K562 (cell line): ENCODE results near the gene GABBR1. TPM values are rescaled to one million over a fixed set of nuclear protein-coding genes. Genes with fewer than 3 reads are reported as not detected.

Experiments
- BCOR ChIP-seq: fragments of 450-650 bp; IDR thresholded peaks from 2 replicates; pipeline ENCODE4 v1.6.1; 2016
- MBD2 ChIP-seq: sonication (generic); IDR thresholded peaks from 2 replicates; pipeline ENCODE4 v1.6.1; 2016; ENCODE audit warnings: low read depth, borderline replicate concordance
- MEIS2 ChIP-seq: fragments of 450-650 bp; IDR thresholded peaks from 2 replicates; pipeline ENCODE4 v1.6.1; 2014; ENCODE audit warnings: mild to moderate bottlenecking; ENCODE audit not compliant: partially characterized antibody
- NEUROD1 ChIP-seq: fragments of 150-350 bp; IDR thresholded peaks from 2 replicates; pipeline ENCODE4 v1.6.1; 2014; ENCODE audit warnings: borderline replicate concordance, low read length, low read depth; ENCODE audit not compliant: partially characterized antibody
- POLR2AphosphoS2 ChIP-seq: IDR thresholded peaks from 2 replicates; pipeline ENCODE4 v1.6.1; 2012; ENCODE audit warnings: low read length, improper control_type of control experiment
- RBM17 ChIP-seq: fragments of 200-400 bp; formaldehyde crosslinking; IDR thresholded peaks from 2 replicates; pipeline ENCODE4 v1.6.1; 2017; ENCODE audit warnings: low read depth, mild to moderate bottlenecking, low read length, borderline replicate concordance
- ZBED1 ChIP-seq: IDR thresholded peaks from 2 replicates; pipeline ENCODE4 v1.6.1; 2014
- polyA plus RNA-seq, 8 experiments: library from polyadenylated mRNA; depleted of rRNA in 4 of 8; stranded (reverse) in 5 of 8; unstranded in 3 of 8; fragments of >200 nt; fragmentation: Nextera tagmentation in 2 of 8; fragmentation: Illumina TruSeq in 1 of 8; extraction: Ambion mirVana in 2 of 8; extraction: Trizol in 1 of 8; gene quantifications; 2 replicates each; pipeline versions ENCODE4 v1.2.1 to v1.2.3, GENCODE V29; 2011 to 2014; ENCODE audit warnings: inconsistent platforms in 1 of 8, missing spikeins in 1 of 8
- total RNA-seq, 7 experiments: library from RNA; depleted of rRNA in 6 of 7; stranded (reverse); fragments of >200 nt in 6 of 7; fragmentation: Illumina TruSeq in 2 of 7; extraction: Trizol in 2 of 7; gene quantifications; 2 replicates each; pipeline versions ENCODE4 v1.2.1 to v1.2.3, GENCODE V29; 2011 to 2021; ENCODE audit warnings: low replicate concordance in 1 of 7
- TF ChIP-seq, protein P1 (sequence below): fragments of 200-800 bp; sonication (Bioruptor generic); IDR thresholded peaks from 2 replicates; pipeline ENCODE4 v1.6.1; 2017; ENCODE audit warnings: missing genetic modification characterization, missing compliant biosample characterization
- TF ChIP-seq, protein P2 (sequence below): fragments of 450-650 bp; IDR thresholded peaks from 2 replicates; pipeline ENCODE4 v1.6.1; 2018; ENCODE audit warnings: mild to moderate bottlenecking, low read depth; ENCODE audit not compliant: partially characterized antibody
- TF ChIP-seq, protein P3 (sequence below): fragments of 450-650 bp; IDR thresholded peaks from 2 replicates; pipeline ENCODE4 v1.6.1; 2016; ENCODE audit warnings: mild to moderate bottlenecking, moderate library complexity
- TF ChIP-seq, protein P4 (sequence below): fragments of 150-350 bp; conservative IDR thresholded peaks from 2 replicates; pipeline ENCODE4 v1.6.1; 2014; ENCODE audit warnings: low read length

Gene GABBR1
- total and polyA plus RNA-seq, 9 of the 15 experiments (the other 6 are each of a cell fraction or from before 2014, with no cell fraction given): 2.2 to 48.3 (median 20.8) TPM

DNA sequence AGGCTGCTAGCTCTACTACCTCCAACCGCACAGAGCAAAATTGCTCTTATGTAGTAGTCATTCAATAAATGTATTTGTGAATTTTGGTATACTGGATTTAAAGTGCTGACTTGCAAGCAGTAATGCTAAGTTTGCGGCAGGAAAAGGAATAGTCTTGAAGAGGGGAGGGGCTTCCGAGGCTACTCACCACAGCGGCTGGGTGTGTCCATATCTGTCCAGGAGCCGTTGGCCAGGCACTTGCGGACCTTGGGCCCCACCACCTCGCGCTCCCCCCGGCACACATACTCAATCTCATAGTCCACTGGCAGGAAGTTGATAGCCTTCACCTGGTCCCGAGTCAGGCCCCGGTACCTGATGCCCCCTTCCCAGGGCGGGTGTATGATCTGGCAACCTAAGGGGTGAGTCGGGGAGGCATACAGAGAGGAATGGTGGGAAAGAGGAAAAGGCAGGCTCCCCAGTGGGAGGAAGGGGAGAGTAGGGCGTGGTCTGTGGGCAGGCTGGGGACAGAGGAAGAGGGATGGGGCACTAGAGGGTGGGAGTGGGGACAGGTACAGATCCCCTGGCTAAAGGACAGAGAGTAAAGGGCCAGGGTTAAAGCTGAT lies 1.7 kb downstream of the GABBR1 start (continued):
- TF ChIP-seq, protein P1, sequence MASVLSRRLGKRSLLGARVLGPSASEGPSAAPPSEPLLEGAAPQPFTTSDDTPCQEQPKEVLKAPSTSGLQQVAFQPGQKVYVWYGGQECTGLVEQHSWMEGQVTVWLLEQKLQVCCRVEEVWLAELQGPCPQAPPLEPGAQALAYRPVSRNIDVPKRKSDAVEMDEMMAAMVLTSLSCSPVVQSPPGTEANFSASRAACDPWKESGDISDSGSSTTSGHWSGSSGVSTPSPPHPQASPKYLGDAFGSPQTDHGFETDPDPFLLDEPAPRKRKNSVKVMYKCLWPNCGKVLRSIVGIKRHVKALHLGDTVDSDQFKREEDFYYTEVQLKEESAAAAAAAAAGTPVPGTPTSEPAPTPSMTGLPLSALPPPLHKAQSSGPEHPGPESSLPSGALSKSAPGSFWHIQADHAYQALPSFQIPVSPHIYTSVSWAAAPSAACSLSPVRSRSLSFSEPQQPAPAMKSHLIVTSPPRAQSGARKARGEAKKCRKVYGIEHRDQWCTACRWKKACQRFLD: no peak
- TF ChIP-seq, protein P2, sequence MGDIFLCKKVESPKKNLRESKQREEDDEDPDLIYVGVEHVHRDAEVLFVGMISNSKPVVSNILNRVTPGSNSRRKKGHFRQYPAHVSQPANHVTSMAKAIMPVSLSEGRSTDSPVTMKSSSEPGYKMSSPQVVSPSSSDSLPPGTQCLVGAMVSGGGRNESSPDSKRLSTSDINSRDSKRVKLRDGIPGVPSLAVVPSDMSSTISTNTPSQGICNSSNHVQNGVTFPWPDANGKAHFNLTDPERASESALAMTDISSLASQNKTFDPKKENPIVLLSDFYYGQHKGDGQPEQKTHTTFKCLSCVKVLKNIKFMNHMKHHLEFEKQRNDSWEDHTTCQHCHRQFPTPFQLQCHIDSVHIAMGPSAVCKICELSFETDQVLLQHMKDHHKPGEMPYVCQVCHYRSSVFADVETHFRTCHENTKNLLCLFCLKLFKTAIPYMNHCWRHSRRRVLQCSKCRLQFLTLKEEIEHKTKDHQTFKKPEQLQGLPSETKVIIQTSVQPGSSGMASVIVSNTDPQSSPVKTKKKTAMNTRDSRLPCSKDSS: no peak
- no peak for TF ChIP-seq RBM17
- TF ChIP-seq, protein P3, sequence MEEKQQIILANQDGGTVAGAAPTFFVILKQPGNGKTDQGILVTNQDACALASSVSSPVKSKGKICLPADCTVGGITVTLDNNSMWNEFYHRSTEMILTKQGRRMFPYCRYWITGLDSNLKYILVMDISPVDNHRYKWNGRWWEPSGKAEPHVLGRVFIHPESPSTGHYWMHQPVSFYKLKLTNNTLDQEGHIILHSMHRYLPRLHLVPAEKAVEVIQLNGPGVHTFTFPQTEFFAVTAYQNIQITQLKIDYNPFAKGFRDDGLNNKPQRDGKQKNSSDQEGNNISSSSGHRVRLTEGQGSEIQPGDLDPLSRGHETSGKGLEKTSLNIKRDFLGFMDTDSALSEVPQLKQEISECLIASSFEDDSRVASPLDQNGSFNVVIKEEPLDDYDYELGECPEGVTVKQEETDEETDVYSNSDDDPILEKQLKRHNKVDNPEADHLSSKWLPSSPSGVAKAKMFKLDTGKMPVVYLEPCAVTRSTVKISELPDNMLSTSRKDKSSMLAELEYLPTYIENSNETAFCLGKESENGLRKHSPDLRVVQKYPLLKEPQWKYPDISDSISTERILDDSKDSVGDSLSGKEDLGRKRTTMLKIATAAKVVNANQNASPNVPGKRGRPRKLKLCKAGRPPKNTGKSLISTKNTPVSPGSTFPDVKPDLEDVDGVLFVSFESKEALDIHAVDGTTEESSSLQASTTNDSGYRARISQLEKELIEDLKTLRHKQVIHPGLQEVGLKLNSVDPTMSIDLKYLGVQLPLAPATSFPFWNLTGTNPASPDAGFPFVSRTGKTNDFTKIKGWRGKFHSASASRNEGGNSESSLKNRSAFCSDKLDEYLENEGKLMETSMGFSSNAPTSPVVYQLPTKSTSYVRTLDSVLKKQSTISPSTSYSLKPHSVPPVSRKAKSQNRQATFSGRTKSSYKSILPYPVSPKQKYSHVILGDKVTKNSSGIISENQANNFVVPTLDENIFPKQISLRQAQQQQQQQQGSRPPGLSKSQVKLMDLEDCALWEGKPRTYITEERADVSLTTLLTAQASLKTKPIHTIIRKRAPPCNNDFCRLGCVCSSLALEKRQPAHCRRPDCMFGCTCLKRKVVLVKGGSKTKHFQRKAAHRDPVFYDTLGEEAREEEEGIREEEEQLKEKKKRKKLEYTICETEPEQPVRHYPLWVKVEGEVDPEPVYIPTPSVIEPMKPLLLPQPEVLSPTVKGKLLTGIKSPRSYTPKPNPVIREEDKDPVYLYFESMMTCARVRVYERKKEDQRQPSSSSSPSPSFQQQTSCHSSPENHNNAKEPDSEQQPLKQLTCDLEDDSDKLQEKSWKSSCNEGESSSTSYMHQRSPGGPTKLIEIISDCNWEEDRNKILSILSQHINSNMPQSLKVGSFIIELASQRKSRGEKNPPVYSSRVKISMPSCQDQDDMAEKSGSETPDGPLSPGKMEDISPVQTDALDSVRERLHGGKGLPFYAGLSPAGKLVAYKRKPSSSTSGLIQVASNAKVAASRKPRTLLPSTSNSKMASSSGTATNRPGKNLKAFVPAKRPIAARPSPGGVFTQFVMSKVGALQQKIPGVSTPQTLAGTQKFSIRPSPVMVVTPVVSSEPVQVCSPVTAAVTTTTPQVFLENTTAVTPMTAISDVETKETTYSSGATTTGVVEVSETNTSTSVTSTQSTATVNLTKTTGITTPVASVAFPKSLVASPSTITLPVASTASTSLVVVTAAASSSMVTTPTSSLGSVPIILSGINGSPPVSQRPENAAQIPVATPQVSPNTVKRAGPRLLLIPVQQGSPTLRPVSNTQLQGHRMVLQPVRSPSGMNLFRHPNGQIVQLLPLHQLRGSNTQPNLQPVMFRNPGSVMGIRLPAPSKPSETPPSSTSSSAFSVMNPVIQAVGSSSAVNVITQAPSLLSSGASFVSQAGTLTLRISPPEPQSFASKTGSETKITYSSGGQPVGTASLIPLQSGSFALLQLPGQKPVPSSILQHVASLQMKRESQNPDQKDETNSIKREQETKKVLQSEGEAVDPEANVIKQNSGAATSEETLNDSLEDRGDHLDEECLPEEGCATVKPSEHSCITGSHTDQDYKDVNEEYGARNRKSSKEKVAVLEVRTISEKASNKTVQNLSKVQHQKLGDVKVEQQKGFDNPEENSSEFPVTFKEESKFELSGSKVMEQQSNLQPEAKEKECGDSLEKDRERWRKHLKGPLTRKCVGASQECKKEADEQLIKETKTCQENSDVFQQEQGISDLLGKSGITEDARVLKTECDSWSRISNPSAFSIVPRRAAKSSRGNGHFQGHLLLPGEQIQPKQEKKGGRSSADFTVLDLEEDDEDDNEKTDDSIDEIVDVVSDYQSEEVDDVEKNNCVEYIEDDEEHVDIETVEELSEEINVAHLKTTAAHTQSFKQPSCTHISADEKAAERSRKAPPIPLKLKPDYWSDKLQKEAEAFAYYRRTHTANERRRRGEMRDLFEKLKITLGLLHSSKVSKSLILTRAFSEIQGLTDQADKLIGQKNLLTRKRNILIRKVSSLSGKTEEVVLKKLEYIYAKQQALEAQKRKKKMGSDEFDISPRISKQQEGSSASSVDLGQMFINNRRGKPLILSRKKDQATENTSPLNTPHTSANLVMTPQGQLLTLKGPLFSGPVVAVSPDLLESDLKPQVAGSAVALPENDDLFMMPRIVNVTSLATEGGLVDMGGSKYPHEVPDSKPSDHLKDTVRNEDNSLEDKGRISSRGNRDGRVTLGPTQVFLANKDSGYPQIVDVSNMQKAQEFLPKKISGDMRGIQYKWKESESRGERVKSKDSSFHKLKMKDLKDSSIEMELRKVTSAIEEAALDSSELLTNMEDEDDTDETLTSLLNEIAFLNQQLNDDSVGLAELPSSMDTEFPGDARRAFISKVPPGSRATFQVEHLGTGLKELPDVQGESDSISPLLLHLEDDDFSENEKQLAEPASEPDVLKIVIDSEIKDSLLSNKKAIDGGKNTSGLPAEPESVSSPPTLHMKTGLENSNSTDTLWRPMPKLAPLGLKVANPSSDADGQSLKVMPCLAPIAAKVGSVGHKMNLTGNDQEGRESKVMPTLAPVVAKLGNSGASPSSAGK: no peak
- no peak for TF ChIP-seq POLR2AphosphoS2
- TF ChIP-seq, protein P4, sequence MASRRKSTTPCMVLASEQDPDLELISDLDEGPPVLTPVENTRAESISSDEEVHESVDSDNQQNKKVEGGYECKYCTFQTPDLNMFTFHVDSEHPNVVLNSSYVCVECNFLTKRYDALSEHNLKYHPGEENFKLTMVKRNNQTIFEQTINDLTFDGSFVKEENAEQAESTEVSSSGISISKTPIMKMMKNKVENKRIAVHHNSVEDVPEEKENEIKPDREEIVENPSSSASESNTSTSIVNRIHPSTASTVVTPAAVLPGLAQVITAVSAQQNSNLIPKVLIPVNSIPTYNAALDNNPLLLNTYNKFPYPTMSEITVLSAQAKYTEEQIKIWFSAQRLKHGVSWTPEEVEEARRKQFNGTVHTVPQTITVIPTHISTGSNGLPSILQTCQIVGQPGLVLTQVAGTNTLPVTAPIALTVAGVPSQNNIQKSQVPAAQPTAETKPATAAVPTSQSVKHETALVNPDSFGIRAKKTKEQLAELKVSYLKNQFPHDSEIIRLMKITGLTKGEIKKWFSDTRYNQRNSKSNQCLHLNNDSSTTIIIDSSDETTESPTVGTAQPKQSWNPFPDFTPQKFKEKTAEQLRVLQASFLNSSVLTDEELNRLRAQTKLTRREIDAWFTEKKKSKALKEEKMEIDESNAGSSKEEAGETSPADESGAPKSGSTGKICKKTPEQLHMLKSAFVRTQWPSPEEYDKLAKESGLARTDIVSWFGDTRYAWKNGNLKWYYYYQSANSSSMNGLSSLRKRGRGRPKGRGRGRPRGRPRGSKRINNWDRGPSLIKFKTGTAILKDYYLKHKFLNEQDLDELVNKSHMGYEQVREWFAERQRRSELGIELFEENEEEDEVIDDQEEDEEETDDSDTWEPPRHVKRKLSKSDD: no peak
- TF ChIP-seq BCOR: no peak
- TF ChIP-seq MBD2: no peak
- TF ChIP-seq ZBED1: no peak
- TF ChIP-seq MEIS2: no peak
- no peak for TF ChIP-seq NEUROD1
